22Rv1 (cell line): ENCODE results near the gene FADS1.

ENCODE experiments used
- CTCF ChIP-seq: fragments of 450-650 bp; IDR thresholded peaks from 2 replicates; pipeline ENCODE4 v1.5.1; 2017; ENCODE audit warnings: mild to moderate bottlenecking
- ZFX ChIP-seq: fragments of 450-650 bp; IDR thresholded peaks from 2 replicates; pipeline ENCODE4 v1.6.1; 2017; ENCODE audit warnings: antibody characterized with exemption, borderline replicate concordance

- no peak for TF ChIP-seq CTCF
- TF ChIP-seq ZFX: no peak
Observed at GRCh38 chr11:61793083-61793828, 23.5 kb downstream of the FADS1 start.
